WTC11 (cell line): Measurements from ENCODE around the gene ADK. TPM values are rescaled to one million over a fixed set of nuclear protein-coding genes. Genes with fewer than 3 reads are reported as not detected.
A peak's percentile ranks its signal among the peaks of the same experiment; 100 is the strongest.

Source experiments
- ATAC-seq: fragments of 200-7000 bp; cut with Tn5 transposase; 2 replicates; pipeline ENCODE4 v1.10.0; 2021; ENCODE audit warnings: mild to moderate bottlenecking, moderate library complexity
- CTCF ChIA-PET: fragments of 300-600 bp; sonication (Branson Sonifier 250); formaldehyde crosslinking; loops from one replicate; lab custom pipeline; 2021; ENCODE audit warnings: antibody characterized with exemption; lab: Charles Lee
- POLR2A ChIA-PET: fragments of 350-600 bp; sonication (Branson Sonifier 250); formaldehyde crosslinking; loops from one replicate; lab custom pipeline; 2021; ENCODE audit warnings: antibody characterized with exemption; lab: Charles Lee
- DNase-seq: peaks from one replicate; pipeline ENCODE4 v3.0.0; 2021; ENCODE audit warnings: low spot score
- H3K27ac Mint-ChIP-seq: 2 replicates; pipeline ENCODE4 v1.8.0; 2021; ENCODE audit warnings: mixed read lengths
- H3K27me3 Mint-ChIP-seq: 2 replicates; pipeline ENCODE4 v1.8.0; 2021; ENCODE audit warnings: low read depth, mild to moderate bottlenecking, moderate library complexity, mixed read lengths
- H3K36me3 Mint-ChIP-seq: 2 replicates; pipeline ENCODE4 v1.8.0; 2021; ENCODE audit warnings: mixed read lengths
- H3K4me1 Mint-ChIP-seq: 2 replicates; pipeline ENCODE4 v1.8.0; 2022; ENCODE audit warnings: mixed read lengths
- H3K4me3 Mint-ChIP-seq: 2 replicates; pipeline ENCODE4 v1.8.0; 2021; ENCODE audit warnings: mild to moderate bottlenecking, moderate library complexity, mixed read lengths
- H3K9me3 Mint-ChIP-seq: 2 replicates; pipeline ENCODE4 v1.8.0; 2021; ENCODE audit warnings: mixed read lengths
- CREB1 ChIP-seq: sonication (generic); formaldehyde crosslinking; IDR thresholded peaks from 2 replicates; pipeline ENCODE4 v1.8.0; 2023; ENCODE audit warnings: mild to moderate bottlenecking, missing genetic modification reagents
- GRHL2 ChIP-seq: fragments of 250-450 bp; sonication (Bioruptor Pico); IDR thresholded peaks from 2 replicates; pipeline ENCODE4 v1.8.0; 2022; ENCODE audit warnings: mild to moderate bottlenecking, moderate library complexity; ENCODE audit not compliant: insufficient replicate concordance, severe bottlenecking
- HMGA2 ChIP-seq: fragments of 250-450 bp; sonication (Bioruptor Pico); IDR thresholded peaks from 2 replicates; pipeline ENCODE4 v1.4.0; 2021; ENCODE audit warnings: mild to moderate bottlenecking, moderate library complexity
- MXD4 ChIP-seq: fragments of 250-450 bp; sonication (Bioruptor Pico); IDR thresholded peaks from 2 replicates; pipeline ENCODE4 v1.8.0; 2021; ENCODE audit warnings: mild to moderate bottlenecking, moderate library complexity, borderline replicate concordance
- NR3C1 ChIP-seq: sonication (generic); formaldehyde crosslinking; conservative IDR thresholded peaks from 2 replicates; pipeline ENCODE4 v1.8.1; 2023; ENCODE audit warnings: low read depth, mild to moderate bottlenecking, missing genetic modification reagents
- OVOL2 ChIP-seq: fragments of 250-450 bp; sonication (Bioruptor Pico); IDR thresholded peaks from 2 replicates; pipeline ENCODE4 v1.9.0; 2021; ENCODE audit warnings: mild to moderate bottlenecking, borderline replicate concordance
- SOX15 ChIP-seq: fragments of 250-450 bp; sonication (Bioruptor Pico); IDR thresholded peaks from 2 replicates; pipeline ENCODE4 v1.9.0; 2021; ENCODE audit warnings: mild to moderate bottlenecking
- SP1 ChIP-seq: sonication (generic); formaldehyde crosslinking; conservative IDR thresholded peaks from 2 replicates; pipeline ENCODE4 v1.8.1; 2022; ENCODE audit warnings: missing genetic modification reagents
- TCF7 ChIP-seq: sonication (generic); formaldehyde crosslinking; IDR thresholded peaks from 2 replicates; pipeline ENCODE4 v1.8.0; 2022; ENCODE audit warnings: mild to moderate bottlenecking, low read depth, missing genetic modification reagents, moderate library complexity
- TEAD1 ChIP-seq: sonication (generic); formaldehyde crosslinking; IDR thresholded peaks from 2 replicates; pipeline ENCODE4 v1.8.0; 2022; ENCODE audit warnings: mild to moderate bottlenecking, missing genetic modification reagents
- TEAD4 ChIP-seq: sonication (generic); formaldehyde crosslinking; IDR thresholded peaks from 2 replicates; pipeline ENCODE4 v1.8.0; 2022; ENCODE audit warnings: mild to moderate bottlenecking, missing genetic modification reagents
- ZBTB21 ChIP-seq: sonication (generic); formaldehyde crosslinking; IDR thresholded peaks from 2 replicates; pipeline ENCODE4 v1.8.1; 2023; ENCODE audit warnings: mild to moderate bottlenecking, missing genetic modification reagents, borderline replicate concordance
- ZNF121 ChIP-seq: sonication (generic); formaldehyde crosslinking; IDR thresholded peaks from 2 replicates; pipeline ENCODE4 v1.8.0; 2023; ENCODE audit warnings: missing genetic modification reagents
- ZNF263 ChIP-seq: sonication (generic); formaldehyde crosslinking; IDR thresholded peaks from 2 replicates; pipeline ENCODE4 v1.8.1; 2022; ENCODE audit warnings: low read depth, mild to moderate bottlenecking, moderate library complexity, missing genetic modification reagents
- total RNA-seq: library from RNA; stranded (reverse); gene quantifications from 3 replicates; pipeline ENCODE4 v1.2.3, GENCODE V29; 2021
- TF ChIP-seq, protein P1 (sequence below): fragments of 250-450 bp; sonication (Bioruptor Pico); IDR thresholded peaks from 2 replicates; pipeline ENCODE4 v1.9.0; 2021; ENCODE audit warnings: mild to moderate bottlenecking
- TF ChIP-seq, protein P2 (sequence below): fragments of 250-450 bp; sonication (Bioruptor Pico); IDR thresholded peaks from 2 replicates; pipeline ENCODE4 v2.1.2; 2022; ENCODE audit warnings: mild to moderate bottlenecking, moderate library complexity
- TF ChIP-seq, protein P3 (sequence below): sonication (generic); formaldehyde crosslinking; IDR thresholded peaks from 2 replicates; pipeline ENCODE4 v1.8.0; 2023; ENCODE audit warnings: mild to moderate bottlenecking, missing genetic modification reagents
- TF ChIP-seq, protein P4 (sequence below): sonication (generic); formaldehyde crosslinking; IDR thresholded peaks from 2 replicates; pipeline ENCODE4 v1.8.1; 2023; ENCODE audit warnings: mild to moderate bottlenecking, missing genetic modification reagents, moderate library complexity
- TF ChIP-seq, protein P5 (sequence below): sonication (generic); formaldehyde crosslinking; IDR thresholded peaks from 2 replicates; pipeline ENCODE4 v1.8.0; 2023; ENCODE audit warnings: missing genetic modification reagents, mild to moderate bottlenecking, borderline replicate concordance
- TF ChIP-seq, protein P6 (sequence below): sonication (generic); formaldehyde crosslinking; IDR thresholded peaks from 2 replicates; pipeline ENCODE4 v1.8.0; 2022; ENCODE audit warnings: mild to moderate bottlenecking, missing genetic modification reagents

ADK gene
- total RNA-seq, 1 experiment from 2014 or later = 32.7 TPM

DNA sequence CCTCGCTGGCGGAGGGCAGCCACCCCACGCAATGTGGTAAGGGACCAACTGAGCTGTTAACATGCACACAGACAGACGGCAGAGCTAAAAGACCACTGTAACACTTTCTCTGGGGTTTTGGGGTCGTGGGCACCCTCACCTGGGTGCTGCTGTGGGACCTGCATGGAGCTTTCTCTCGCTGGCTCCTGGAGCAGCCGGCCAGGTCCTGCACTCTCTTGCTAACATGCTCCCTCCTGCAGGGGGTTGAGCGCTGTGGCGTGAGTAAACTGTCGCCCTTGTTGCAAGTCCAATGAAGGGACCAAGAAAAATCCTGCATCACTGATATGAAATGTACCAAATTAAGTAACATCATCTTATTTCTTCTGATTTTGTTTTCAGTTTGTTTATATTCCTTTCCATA, 92.0 kb downstream of the ADK start:
- Mint-ChIP-seq H3K36me3 (peaks cover 10% of the 10 kb centered on the region), H3K27ac (peak overlapping the region; percentile 71), H3K9me3 (no peaks in the 10 kb centered on the region), H3K4me1 (peaks cover 2% of the 10 kb centered on the region; the same call in 1 of the 2 replicates), H3K4me3 (no peak overlapping the region), H3K27me3 (no peaks in the 10 kb centered on the region)
- CTCF ChIA-PET = interaction anchor here (1.4 to 1.8 kb wide), 4 partner anchors 8 to 993 kb away, joined by 3 to 8 read pairs (median 6); partner anchors contain the start of gene COMTD1
- POLR2A ChIA-PET = no interaction called here
- DNase-seq (no peak), ATAC-seq (no peak)
- no peak for TF ChIP-seq ZBTB21 (CRISPR knock-in tag)
- TF ChIP-seq, protein P1, sequence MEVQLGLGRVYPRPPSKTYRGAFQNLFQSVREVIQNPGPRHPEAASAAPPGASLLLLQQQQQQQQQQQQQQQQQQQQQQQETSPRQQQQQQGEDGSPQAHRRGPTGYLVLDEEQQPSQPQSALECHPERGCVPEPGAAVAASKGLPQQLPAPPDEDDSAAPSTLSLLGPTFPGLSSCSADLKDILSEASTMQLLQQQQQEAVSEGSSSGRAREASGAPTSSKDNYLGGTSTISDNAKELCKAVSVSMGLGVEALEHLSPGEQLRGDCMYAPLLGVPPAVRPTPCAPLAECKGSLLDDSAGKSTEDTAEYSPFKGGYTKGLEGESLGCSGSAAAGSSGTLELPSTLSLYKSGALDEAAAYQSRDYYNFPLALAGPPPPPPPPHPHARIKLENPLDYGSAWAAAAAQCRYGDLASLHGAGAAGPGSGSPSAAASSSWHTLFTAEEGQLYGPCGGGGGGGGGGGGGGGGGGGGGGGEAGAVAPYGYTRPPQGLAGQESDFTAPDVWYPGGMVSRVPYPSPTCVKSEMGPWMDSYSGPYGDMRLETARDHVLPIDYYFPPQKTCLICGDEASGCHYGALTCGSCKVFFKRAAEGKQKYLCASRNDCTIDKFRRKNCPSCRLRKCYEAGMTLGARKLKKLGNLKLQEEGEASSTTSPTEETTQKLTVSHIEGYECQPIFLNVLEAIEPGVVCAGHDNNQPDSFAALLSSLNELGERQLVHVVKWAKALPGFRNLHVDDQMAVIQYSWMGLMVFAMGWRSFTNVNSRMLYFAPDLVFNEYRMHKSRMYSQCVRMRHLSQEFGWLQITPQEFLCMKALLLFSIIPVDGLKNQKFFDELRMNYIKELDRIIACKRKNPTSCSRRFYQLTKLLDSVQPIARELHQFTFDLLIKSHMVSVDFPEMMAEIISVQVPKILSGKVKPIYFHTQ (CRISPR knock-in tag) = no peak
- no peak for TF ChIP-seq TEAD1
- TF ChIP-seq, protein P2, sequence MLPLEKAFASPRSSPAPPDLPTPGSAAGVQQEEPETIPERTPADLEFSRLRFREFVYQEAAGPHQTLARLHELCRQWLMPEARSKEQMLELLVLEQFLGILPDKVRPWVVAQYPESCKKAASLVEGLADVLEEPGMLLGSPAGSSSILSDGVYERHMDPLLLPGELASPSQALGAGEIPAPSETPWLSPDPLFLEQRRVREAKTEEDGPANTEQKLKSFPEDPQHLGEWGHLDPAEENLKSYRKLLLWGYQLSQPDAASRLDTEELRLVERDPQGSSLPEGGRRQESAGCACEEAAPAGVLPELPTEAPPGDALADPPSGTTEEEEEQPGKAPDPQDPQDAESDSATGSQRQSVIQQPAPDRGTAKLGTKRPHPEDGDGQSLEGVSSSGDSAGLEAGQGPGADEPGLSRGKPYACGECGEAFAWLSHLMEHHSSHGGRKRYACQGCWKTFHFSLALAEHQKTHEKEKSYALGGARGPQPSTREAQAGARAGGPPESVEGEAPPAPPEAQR (CRISPR knock-in tag) = no peak
- TF ChIP-seq, protein P3, sequence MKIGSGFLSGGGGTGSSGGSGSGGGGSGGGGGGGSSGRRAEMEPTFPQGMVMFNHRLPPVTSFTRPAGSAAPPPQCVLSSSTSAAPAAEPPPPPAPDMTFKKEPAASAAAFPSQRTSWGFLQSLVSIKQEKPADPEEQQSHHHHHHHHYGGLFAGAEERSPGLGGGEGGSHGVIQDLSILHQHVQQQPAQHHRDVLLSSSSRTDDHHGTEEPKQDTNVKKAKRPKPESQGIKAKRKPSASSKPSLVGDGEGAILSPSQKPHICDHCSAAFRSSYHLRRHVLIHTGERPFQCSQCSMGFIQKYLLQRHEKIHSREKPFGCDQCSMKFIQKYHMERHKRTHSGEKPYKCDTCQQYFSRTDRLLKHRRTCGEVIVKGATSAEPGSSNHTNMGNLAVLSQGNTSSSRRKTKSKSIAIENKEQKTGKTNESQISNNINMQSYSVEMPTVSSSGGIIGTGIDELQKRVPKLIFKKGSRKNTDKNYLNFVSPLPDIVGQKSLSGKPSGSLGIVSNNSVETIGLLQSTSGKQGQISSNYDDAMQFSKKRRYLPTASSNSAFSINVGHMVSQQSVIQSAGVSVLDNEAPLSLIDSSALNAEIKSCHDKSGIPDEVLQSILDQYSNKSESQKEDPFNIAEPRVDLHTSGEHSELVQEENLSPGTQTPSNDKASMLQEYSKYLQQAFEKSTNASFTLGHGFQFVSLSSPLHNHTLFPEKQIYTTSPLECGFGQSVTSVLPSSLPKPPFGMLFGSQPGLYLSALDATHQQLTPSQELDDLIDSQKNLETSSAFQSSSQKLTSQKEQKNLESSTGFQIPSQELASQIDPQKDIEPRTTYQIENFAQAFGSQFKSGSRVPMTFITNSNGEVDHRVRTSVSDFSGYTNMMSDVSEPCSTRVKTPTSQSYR (CRISPR knock-in tag) = no peak
- TF ChIP-seq SP1 = no peak
- TF ChIP-seq ZNF263 = no peak
- no peak for TF ChIP-seq ZNF121 (CRISPR knock-in tag)
- TF ChIP-seq, protein P4, sequence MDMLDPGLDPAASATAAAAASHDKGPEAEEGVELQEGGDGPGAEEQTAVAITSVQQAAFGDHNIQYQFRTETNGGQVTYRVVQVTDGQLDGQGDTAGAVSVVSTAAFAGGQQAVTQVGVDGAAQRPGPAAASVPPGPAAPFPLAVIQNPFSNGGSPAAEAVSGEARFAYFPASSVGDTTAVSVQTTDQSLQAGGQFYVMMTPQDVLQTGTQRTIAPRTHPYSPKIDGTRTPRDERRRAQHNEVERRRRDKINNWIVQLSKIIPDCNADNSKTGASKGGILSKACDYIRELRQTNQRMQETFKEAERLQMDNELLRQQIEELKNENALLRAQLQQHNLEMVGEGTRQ (CRISPR knock-in tag) = no peak
- TF ChIP-seq TCF7 (CRISPR knock-in tag) = no peak
- TF ChIP-seq GRHL2 (CRISPR knock-in tag) = no peak
- no peak for TF ChIP-seq OVOL2 (CRISPR knock-in tag)
- no peak for TF ChIP-seq HMGA2 (CRISPR knock-in tag)
- no peak for TF ChIP-seq NR3C1 (CRISPR knock-in tag)
- no peak for TF ChIP-seq MXD4 (CRISPR knock-in tag)
- TF ChIP-seq CREB1 = no peak

DNA sequence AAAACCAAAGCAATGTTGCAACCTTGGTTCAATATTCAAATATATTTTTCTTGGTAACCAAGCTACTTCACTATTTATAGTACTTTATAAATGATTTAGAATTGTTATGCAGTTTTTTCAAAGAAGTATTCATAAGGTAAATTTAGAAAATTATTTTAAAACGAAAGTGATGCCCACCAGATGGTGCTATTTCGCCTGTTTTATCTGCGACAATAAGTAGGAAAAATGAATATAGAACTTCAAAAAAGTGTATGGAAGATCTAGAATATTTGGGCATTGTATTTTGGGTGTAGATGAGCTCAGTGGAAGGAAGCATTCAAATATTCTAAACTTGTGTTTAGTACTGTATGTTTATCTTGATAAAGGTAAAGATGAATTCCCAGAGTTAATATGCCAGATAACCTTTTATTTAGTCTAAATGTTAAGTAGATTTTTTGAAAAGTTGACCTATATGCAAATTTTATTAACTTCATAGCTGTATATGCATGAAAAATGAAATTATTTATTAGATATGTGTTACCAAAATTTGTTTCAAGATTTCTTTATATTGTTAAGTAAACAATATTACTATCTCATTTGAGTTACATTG, 93.2 kb downstream of the ADK start:
- Mint-ChIP-seq H3K27ac (no peak overlapping the region), H3K4me1 (peaks cover 2% of the 10 kb centered on the region; the same call in 1 of the 2 replicates), H3K9me3 (no peaks in the 10 kb centered on the region), H3K36me3 (peaks cover 10% of the 10 kb centered on the region), H3K4me3 (no peak overlapping the region), H3K27me3 (no peaks in the 10 kb centered on the region)
- POLR2A ChIA-PET = no interaction called here
- ATAC-seq (no peak), DNase-seq (no peak)
- CTCF ChIA-PET = interaction anchor here (1.0 to 1.8 kb wide), 6 partner anchors 9 to 991 kb away, joined by 3 to 8 read pairs (median 6); partner anchors contain the start of gene COMTD1
- TF ChIP-seq, protein P5, sequence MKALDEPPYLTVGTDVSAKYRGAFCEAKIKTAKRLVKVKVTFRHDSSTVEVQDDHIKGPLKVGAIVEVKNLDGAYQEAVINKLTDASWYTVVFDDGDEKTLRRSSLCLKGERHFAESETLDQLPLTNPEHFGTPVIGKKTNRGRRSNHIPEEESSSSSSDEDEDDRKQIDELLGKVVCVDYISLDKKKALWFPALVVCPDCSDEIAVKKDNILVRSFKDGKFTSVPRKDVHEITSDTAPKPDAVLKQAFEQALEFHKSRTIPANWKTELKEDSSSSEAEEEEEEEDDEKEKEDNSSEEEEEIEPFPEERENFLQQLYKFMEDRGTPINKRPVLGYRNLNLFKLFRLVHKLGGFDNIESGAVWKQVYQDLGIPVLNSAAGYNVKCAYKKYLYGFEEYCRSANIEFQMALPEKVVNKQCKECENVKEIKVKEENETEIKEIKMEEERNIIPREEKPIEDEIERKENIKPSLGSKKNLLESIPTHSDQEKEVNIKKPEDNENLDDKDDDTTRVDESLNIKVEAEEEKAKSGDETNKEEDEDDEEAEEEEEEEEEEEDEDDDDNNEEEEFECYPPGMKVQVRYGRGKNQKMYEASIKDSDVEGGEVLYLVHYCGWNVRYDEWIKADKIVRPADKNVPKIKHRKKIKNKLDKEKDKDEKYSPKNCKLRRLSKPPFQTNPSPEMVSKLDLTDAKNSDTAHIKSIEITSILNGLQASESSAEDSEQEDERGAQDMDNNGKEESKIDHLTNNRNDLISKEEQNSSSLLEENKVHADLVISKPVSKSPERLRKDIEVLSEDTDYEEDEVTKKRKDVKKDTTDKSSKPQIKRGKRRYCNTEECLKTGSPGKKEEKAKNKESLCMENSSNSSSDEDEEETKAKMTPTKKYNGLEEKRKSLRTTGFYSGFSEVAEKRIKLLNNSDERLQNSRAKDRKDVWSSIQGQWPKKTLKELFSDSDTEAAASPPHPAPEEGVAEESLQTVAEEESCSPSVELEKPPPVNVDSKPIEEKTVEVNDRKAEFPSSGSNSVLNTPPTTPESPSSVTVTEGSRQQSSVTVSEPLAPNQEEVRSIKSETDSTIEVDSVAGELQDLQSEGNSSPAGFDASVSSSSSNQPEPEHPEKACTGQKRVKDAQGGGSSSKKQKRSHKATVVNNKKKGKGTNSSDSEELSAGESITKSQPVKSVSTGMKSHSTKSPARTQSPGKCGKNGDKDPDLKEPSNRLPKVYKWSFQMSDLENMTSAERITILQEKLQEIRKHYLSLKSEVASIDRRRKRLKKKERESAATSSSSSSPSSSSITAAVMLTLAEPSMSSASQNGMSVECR (CRISPR knock-in tag) = no peak
- no peak for TF ChIP-seq TEAD4 (CRISPR knock-in tag)
- no peak for TF ChIP-seq SOX15 (CRISPR knock-in tag)
- TF ChIP-seq, protein P6, sequence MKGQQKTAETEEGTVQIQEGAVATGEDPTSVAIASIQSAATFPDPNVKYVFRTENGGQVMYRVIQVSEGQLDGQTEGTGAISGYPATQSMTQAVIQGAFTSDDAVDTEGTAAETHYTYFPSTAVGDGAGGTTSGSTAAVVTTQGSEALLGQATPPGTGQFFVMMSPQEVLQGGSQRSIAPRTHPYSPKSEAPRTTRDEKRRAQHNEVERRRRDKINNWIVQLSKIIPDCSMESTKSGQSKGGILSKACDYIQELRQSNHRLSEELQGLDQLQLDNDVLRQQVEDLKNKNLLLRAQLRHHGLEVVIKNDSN (CRISPR knock-in tag) = no peak
- no peak for TF ChIP-seq TEAD1
- no peak for TF ChIP-seq OVOL2 (CRISPR knock-in tag)
- no peak for TF ChIP-seq MXD4 (CRISPR knock-in tag)
